ENCODE data around the gene MTHFSD. TPM values are rescaled to one million over a fixed set of nuclear protein-coding genes. Genes with fewer than 3 reads are reported as not detected.

The MTHFSD gene
- total RNA-seq, 1 experiment from 2014 or later: 4.7 TPM

GRCh38 chr16:86584071-86584685 lies 29.1 kb upstream of the MTHFSD start:
- no peak overlapping the region for H3K27ac ChIP-seq (ENCODE audit: insufficient read length, low read depth, low read length)
- H3K36me3 Mint-ChIP-seq (ENCODE audit: insufficient read depth in 1 of 3, low read depth in 3 of 3): no peaks in the 10 kb centered on the region
- no peak overlapping the region for H3K27ac Mint-ChIP-seq
- H4K5ac ChIP-seq (ENCODE audit: insufficient read length, low read depth, low read length): no peak overlapping the region
- no peaks in the 10 kb centered on the region for H4K20me1 ChIP-seq (ENCODE audit: control insufficient read depth, insufficient read depth, insufficient read length)
- no peaks in the 10 kb centered on the region for H3K9me3 ChIP-seq (ENCODE audit: control insufficient read depth, low read depth, low read length)
- no peak overlapping the region for H2BK120ac ChIP-seq (ENCODE audit: low read depth, low read length, poor library complexity, severe bottlenecking)
- no peak for DNase-seq
- no peak overlapping the region for H3K4ac ChIP-seq (ENCODE audit: low read depth, low read length)
- no peak overlapping the region for H3K23ac ChIP-seq (ENCODE audit: insufficient read length, low read depth, low read length)
- no peak overlapping the region for H3K4me2 ChIP-seq (ENCODE audit: insufficient read depth, insufficient read length, low read length)
- H2BK5ac ChIP-seq (ENCODE audit: insufficient read length, low read length): no peak overlapping the region
- no peak overlapping the region for H3K9ac ChIP-seq (ENCODE audit: extremely low read depth, insufficient read length, low read length)
- H3K4me1 Mint-ChIP-seq: peaks cover 5 to 6% of the 10 kb centered on the region in 2 experiments; a peak in 3 of 4 replicates
- H3K14ac ChIP-seq (ENCODE audit: insufficient read depth, low read length): no peak overlapping the region
- no peaks in the 10 kb centered on the region for H3K4me1 ChIP-seq (ENCODE audit: insufficient read depth, low read length)
- peaks cover 20% of the 10 kb centered on the region for H3K27me3 ChIP-seq (ENCODE audit: insufficient read depth, low read length)
- no peaks in the 10 kb centered on the region for H3K79me2 ChIP-seq (ENCODE audit: insufficient read depth, low read length)
- H3K9me3 Mint-ChIP-seq: no peaks in the 10 kb centered on the region; a peak in 2 of 5 replicates
- H3K56ac ChIP-seq (ENCODE audit: insufficient read length, low read depth, low read length): no peak overlapping the region
- peaks cover 57% of the 10 kb centered on the region for H3K27me3 Mint-ChIP-seq (ENCODE audit: low read depth)
- no peak overlapping the region for H2BK15ac ChIP-seq (ENCODE audit: low read depth, low read length)
- H3K79me1 ChIP-seq (ENCODE audit: insufficient read depth, low read depth, low read length, poor library complexity, severe bottlenecking): no peaks in the 10 kb centered on the region
- no peak overlapping the region for H2AK5ac ChIP-seq (ENCODE audit: insufficient read length, low read length)
- no peak overlapping the region for H4K8ac ChIP-seq (replicated peaks; ENCODE audit: insufficient read length, low read depth, low read length)
- H3K4me3 Mint-ChIP-seq: no peak overlapping the region
- no peak overlapping the region for H2BK20ac ChIP-seq (ENCODE audit: low read depth, low read length, poor library complexity, severe bottlenecking)
- no peak overlapping the region for H2BK12ac ChIP-seq (ENCODE audit: insufficient read length, low read depth, low read length)
- H3T11ph ChIP-seq (ENCODE audit: low read length): no peak overlapping the region
- no peak overlapping the region for H2AFZ ChIP-seq (ENCODE audit: low read length)
- WGBS (ENCODE audit: extremely low coverage, insufficient read length, low lambda C conversion rate): no CpG with 5 or more reads among the region's 6 CpGs
- H3K18ac ChIP-seq (ENCODE audit: insufficient read length, low read depth, low read length): no peak overlapping the region
- no peaks in the 10 kb centered on the region for H3K23me2 ChIP-seq (ENCODE audit: insufficient read length, low read depth, low read length, poor library complexity, severe bottlenecking)
- no peak overlapping the region for H4K91ac ChIP-seq (ENCODE audit: insufficient read length, low read depth, low read length)
- no peak for TF ChIP-seq CTCF (conservative IDR thresholded peaks at IDR 0.05)
